SH-SY5Y (cell line): ENCODE results near the gene GSG1L.

Experiments
- GATA2 ChIP-seq: IDR thresholded peaks from 2 replicates; pipeline ENCODE4 v1.6.1; 2011; ENCODE audit warnings: mild to moderate bottlenecking, low read depth, low read length
- GATA3 ChIP-seq: IDR thresholded peaks from 2 replicates; pipeline ENCODE4 v1.6.1; 2011; ENCODE audit warnings: low read depth, mild to moderate bottlenecking, low read length, moderate library complexity

Gene GSG1L

DNA sequence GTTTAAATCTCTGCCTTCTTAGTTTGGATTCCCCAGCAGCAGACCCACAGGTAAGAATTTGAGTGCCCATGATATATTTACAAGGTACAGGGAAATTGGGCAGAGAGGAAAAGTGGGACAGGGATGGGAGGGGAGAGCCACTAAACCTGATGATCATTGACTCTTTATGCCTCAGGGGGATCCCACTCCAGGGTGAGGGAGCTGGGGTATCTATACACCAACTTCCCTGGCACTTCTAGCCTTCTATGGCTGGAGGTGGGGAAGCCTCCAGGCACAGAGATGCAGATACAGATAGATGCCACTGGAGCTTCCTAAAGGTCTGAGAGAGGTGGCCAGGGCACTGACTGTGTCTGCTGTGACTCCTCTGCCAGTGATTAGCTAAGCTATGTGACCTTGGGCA, 257.1 kb downstream of the GSG1L start:
- TF ChIP-seq GATA3 (no peak), GATA2 (no peak)

DNA sequence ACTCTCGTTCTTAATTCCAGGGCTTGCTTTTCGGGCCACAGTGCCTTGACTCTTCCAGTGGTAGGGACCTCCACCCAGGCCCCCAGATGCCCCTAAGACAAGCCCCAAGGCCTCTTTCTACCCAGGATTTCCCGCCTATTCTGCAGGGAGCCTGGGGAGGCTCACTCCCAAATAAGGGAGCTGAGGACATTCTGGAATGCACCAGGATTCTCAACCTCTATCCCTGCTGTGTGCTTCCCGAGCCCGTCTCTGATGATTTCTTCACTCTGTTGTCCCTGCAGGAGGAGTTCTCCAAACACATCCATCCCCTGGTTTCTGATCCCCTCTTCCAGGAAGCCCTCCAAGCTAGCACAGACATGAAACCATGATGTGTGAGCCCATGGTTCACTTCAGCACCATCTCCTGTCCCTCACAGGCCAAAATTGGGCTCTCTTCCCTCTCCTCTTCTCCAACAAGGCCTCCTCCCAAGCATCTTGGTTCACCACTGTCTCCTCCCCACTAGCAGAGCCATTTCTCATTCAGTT, 257.6 kb downstream of the GSG1L start:
- TF ChIP-seq GATA2 (no peak), GATA3 (no peak)

DNA sequence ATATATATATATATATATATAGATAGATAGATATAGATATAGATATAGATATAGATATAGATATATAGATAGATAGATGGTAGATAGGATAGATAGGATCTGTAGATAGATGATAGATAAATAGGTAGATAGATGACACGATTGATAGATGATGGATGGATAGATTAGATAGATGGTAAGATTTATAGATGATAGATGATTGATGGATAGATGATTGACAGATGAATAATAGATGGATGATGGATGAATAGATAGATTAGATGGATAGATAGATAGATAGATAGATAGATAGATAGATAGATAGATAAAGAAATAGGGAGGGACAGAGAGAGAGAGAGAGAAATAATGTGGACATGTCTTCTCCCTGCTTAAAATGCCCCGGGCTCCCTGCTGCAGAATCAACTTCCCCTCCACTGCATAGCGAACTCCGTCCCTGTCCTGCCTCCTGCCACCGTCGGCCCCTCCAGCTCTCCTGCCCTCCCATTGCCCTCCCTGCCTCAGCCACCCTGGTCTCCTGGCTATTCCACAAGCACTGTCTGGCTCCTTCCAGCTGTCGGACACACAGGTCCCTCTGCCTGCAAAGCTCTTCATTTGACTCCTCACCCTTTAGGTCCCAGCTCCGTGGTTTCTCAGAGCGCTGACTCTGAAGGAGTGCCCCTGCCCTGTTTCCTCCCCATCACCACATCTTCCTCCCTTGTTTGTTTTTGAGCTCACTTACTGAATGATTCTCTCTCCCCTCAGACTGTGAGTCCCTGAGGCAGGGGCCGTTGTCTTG, 259.6 kb downstream of the GSG1L start:
- TF ChIP-seq GATA3 (no peak), GATA2 (no peak)

DNA sequence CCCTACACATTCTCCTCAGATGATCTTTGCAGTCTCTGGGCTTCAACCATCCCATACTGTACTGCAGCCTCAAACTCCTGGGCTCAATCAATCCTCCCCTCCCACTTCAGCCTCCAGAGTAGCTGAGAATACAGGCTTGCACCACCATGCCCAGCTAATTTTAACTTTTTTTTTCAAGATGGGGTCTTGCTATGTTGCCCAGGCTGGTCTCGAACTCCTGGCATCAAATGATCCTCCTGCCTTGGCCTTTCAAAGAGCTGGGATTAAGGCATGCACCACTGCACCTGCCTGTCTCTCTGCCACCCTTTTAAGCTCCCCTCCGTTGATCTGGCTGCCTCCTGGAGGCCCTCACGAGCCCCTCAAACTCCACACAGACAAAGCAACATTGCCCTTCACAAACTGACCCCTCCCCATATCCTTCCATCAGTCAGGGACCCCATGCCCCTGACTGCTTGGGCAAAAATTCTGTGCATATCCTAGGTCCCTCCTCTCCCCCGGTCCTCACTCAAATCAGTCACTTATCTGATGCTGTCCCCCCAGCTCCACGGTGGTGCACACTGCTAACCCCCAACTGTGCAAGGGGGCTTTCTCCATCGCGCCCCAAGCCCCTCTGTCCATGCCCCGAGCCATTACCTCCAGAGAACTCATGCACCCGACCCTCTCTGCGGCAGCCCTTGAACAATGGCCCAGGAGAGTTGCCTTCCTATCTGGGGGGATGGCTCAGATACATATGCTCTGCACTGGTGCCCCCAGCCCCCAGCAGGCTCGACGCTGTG, 260.7 kb downstream of the GSG1L start:
- TF ChIP-seq GATA2 (no peak), GATA3 (no peak)

GRCh38 chr16:27801289-27801945, 262.1 kb downstream of the GSG1L start:
- TF ChIP-seq GATA2 (no peak), GATA3 (no peak)

DNA sequence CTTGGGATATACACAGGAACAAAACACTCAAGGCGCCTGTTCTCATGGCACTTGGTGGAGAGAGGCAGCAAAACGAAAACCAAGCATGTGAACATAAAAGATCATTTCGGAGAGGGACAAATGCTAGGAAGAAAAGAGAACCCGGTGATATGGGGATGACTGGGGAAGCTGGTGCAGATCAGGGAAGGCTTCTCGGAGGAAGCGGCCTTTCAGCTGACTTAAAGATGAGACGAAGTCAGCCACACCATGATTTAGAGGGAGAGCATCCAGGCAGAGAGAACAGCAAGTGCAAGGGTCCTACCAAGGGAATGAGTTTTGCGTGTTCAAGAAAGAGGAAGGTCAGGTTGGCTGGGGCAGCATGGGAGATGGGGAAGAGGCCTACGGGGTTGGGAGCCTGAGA, 262.7 kb downstream of the GSG1L start:
- TF ChIP-seq GATA3 (no peak), GATA2 (no peak)

DNA sequence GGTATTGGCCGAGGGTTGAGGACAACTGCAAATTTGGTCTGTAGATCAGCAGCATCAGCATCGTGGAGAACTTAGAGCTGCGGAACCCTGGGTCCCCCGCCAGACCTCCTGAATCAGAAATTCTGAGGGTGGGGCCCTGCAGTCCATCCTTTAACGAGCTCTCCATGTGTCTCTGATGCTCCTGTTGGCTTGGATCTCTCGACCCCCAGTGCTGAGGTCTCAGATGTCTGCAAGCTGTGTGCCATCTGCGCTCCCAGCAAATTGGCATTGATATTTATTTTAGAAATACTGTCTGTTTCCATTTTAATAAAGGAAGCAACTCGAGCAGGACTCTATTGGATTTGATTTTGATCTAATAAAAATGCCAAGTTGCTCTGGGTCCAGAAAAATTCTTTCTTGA, 263.6 kb downstream of the GSG1L start:
- TF ChIP-seq GATA2 (no peak), GATA3 (no peak)

GRCh38 chr16:27798241-27798640, 265.3 kb downstream of the GSG1L start:
- TF ChIP-seq GATA2 (no peak), GATA3 (no peak)

DNA sequence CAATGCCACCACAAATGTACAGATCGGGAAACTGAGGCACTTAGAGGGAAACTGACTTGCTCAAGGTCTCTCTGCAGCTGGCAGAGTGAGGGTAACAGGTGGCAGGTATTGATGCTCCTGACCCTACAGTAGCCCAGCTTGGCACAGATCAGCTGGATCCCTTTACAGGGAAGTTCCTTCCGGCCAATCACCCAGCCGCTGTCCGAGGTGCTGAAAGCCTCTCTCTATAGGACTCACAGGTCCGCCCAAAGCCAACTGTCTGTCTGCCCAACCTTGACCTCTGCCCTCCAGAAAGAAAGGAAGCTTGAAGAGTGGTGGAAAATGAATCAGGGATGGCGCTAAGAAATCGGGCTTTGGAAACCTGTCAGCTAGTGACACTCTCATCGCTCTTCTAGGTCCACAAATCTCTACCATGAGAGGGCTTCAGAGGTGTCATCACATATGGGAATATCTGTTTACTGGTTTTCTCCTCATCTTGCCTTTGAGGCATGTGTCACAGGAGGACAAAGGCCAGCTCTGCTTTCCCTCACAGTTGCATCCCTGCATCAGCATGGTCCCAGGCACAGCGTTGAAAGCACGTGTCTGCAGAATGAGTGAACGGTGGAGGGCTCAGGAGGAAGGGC, 267.4 kb downstream of the GSG1L start:
- TF ChIP-seq GATA3 (no peak), GATA2 (no peak)

DNA sequence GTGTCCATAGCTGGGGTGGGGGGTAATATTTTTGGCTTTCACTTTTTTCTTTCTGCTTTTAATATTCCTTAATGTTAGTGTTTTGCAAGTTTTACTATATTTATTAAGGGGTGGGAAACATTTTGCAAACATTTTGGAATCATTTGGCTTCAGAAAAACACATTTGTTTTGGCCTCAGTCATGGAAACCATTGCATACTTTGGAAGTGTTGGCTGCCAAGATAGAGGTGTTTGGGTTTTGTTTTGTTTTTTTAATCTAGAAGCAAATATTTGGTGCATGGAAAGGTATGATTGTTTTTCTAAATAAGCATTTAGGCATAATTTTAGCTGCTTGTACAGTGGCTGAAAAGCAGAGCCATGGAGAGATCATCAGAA, 270.3 kb downstream of the GSG1L start:
- TF ChIP-seq GATA2, result no peak

DNA sequence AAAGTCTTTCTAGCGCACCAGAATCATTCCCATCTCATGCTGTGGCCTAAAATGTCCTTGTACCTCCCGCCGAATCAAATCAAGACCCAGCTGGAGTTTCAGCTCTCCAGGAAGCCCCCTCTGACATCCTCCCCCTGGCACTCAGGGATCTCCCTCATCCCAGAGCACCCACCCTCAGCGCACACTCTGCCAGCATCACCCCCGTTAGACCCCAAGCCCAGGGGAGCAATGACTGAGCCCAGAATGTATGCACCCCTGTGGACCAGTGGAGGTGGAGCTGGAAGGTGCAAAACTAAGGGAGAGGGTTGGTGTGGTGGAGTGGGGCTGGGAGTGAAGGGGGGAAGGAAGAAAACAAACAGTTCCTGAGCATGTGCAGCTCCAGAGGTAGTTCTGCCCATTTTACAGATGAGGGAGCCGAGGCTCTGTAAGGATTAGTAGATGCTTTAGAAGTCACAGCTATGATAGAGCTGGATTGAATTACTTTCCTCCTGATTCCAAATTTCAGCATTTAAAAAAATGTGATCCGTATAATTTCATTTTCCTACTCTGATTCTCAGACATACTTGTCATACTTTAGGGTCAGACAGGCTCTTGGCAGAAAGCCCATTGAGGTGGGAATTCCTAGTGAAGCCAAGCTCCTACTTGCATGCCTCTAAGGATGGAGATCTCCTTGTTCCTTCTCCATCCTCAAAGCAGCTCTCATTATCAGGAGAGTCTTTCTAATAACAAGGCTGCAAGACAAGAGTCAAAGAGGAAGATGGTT, 270.8 kb downstream of the GSG1L start:
- TF ChIP-seq GATA3 (no peak), GATA2 (no peak)

- no peak for TF ChIP-seq GATA3
These were observed 272.2 kb downstream of the GSG1L start for GRCh38 chr16:27791404-27791719.

DNA sequence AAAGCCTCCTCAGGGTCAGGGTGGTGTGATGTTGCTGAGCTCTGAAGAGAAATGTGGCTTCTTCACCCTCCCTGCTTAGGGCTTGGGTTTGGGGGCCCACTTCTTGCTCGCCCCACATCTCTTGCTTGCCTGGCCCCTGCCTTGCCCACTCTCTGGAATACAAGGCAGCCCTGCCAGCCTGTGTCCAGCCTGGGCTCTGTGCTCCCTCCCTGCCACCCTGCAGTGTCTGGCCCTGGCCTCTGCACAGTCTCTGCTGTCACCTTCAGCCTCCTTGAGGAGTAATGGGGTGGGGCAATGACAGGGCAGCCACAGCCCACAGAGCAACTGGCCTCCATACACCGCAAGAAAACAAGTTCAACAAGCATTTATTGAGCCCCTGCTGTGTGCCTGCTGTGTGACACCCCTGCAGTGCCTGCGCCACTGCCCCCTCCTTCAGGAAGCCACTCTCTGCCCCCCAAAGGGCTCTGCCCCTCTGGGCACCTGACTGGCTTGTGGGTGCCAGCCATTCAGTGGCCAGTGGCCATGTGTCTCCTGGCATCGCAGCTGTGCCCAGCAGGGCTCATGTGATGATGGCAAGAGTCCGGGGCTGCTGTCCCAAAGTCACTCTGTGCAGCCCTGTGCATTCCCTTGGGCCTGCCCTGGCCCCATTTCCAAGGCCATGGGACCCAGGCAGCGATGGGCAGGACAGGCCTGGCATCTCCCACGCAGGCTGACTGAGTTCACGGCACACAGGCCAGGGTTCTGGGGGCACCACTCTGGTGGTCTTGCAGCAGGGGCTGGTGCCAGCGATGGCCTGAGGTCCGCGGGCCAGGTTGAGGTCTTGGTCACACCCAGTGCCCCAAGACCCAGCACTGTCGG, 272.7 kb downstream of the GSG1L start:
- TF ChIP-seq GATA3 (no peak), GATA2 (no peak)
